ENCODE data around the gene EED. TPM values are rescaled to one million over a fixed set of nuclear protein-coding genes. Genes with fewer than 3 reads are reported as not detected.
A peak's percentile ranks its signal among the peaks of the same experiment; 100 is the strongest.

Gene EED
- polyA plus RNA-seq, 3 donors: 2.3 to 17.8 (median 5.1) TPM

DNA sequence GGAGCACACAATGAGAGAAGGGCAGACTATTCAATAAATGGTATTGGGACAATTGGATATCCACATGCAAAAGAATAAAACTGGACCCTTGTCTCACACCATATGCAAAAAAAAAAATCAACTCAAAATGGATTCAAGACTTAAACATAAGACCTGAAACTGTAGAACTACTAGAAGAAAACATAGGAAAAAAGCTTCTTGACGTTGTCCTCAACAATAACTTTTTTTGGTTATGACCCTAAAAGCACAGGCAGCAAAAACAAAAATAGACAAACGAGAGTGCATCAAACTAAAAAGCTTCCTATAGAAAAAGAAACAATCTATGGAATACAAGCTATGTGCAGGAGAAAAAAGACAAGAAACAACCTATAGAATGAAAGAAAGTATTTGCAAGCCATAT, 37.1 kb upstream of the EED start:
- Mint-ChIP-seq H3K36me3 (peaks cover 0 to 2% of the 10 kb centered on the region in 2 donors), H3K4me1 (peaks cover 14% of the 10 kb centered on the region), H3K9me3 (no peaks in the 10 kb centered on the region), H3K4me3 (no peak overlapping the region), H3K27me3 (ENCODE audit: low read depth in 3 of 3) (peaks cover 0 to 5% (median 0%) of the 10 kb centered on the region in 3 donors), H3K27ac (peak overlapping the region in 1 of 7 donors; percentile 69)
- Histone ChIP-seq H2AFZ (ENCODE audit: insufficient read depth, low read depth, low read length, poor library complexity, severe bottlenecking) (no peak overlapping the region), H3K9ac (ENCODE audit: insufficient read depth, low read length, poor library complexity, severe bottlenecking) (no peak overlapping the region), H3K27ac (ENCODE audit: low read depth in 1 of 2, low read length in 2 of 2) (no peak overlapping the region), H3K4me1 (ENCODE audit: control insufficient read depth in 1 of 2, insufficient read depth in 2 of 2, low read length in 2 of 2) (peaks cover 36 to 40% of the 10 kb centered on the region in 2 donors), H3K4me2 (replicated peaks; ENCODE audit: extremely low read depth, low read length, poor library complexity, severe bottlenecking) (no peak overlapping the region), H3K27me3 (ENCODE audit: control insufficient read depth in 2 of 2, insufficient read depth in 2 of 2, low read length in 2 of 2) (no peaks in the 10 kb centered on the region), H3K9me3 (replicated peaks in 1 of 2; ENCODE audit: control insufficient read depth in 1 of 2, insufficient read depth in 1 of 2, low read length in 2 of 2) (no peaks in the 10 kb centered on the region), H3K79me2 (ENCODE audit: insufficient read depth, low read length) (peaks cover 22% of the 10 kb centered on the region), H4K20me1 (ENCODE audit: insufficient read depth, low read length) (no peaks in the 10 kb centered on the region), H3K4me3 (replicated peaks in 1 of 3; ENCODE audit: low read depth in 2 of 3, low read length in 3 of 3) (no peak overlapping the region), H3K36me3 (replicated peaks in 1 of 2; ENCODE audit: control insufficient read depth in 1 of 2, insufficient read depth in 2 of 2, low read length in 2 of 2) (no peaks in the 10 kb centered on the region)
- no peak for DNase-seq
- WGBS (ENCODE audit: insufficient coverage): no CpG with 5 or more reads among the region's 2 CpGs
- intact Hi-C loops (cut with micrococcal nuclease): no loop called here
- TF ChIP-seq, protein P1, sequence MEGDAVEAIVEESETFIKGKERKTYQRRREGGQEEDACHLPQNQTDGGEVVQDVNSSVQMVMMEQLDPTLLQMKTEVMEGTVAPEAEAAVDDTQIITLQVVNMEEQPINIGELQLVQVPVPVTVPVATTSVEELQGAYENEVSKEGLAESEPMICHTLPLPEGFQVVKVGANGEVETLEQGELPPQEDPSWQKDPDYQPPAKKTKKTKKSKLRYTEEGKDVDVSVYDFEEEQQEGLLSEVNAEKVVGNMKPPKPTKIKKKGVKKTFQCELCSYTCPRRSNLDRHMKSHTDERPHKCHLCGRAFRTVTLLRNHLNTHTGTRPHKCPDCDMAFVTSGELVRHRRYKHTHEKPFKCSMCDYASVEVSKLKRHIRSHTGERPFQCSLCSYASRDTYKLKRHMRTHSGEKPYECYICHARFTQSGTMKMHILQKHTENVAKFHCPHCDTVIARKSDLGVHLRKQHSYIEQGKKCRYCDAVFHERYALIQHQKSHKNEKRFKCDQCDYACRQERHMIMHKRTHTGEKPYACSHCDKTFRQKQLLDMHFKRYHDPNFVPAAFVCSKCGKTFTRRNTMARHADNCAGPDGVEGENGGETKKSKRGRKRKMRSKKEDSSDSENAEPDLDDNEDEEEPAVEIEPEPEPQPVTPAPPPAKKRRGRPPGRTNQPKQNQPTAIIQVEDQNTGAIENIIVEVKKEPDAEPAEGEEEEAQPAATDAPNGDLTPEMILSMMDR (IDR thresholded peaks at IDR 0.05): no peak

DNA sequence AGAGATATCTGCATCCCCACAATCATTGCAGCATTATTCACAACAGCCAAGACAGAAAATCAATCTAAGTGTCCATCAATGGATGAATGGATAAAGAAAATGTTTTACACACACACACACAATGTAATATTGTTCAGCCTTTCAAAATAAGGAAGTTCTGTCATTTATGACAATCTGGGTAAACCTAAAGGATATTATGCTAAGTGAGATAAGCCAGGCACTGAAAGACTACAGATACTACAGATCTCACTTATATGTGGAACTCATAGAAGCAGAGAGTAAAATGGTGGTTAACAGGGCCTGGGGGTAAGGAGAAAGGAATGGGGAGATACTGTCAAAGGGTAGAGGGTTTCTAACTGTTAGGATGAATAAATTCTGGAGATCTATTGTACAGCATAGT, 36.0 kb upstream of the EED start:
- H3K36me3 Mint-ChIP-seq: peaks cover 0 to 2% of the 10 kb centered on the region in 2 donors
- H3K27ac Mint-ChIP-seq: peak overlapping the region in 2 of 7 donors; percentile 3 to 37

More for the DNA sequence above, 36.0 kb upstream of the EED start:
- Histone ChIP-seq H3K4me1 (ENCODE audit: control insufficient read depth in 1 of 2, insufficient read depth in 2 of 2, low read length in 2 of 2) (peaks cover 29 to 32% of the 10 kb centered on the region in 2 donors), H3K4me3 (replicated peaks in 1 of 3; ENCODE audit: low read depth in 2 of 3, low read length in 3 of 3) (no peak overlapping the region), H3K9me3 (replicated peaks in 1 of 2; ENCODE audit: control insufficient read depth in 1 of 2, insufficient read depth in 1 of 2, low read length in 2 of 2) (no peaks in the 10 kb centered on the region), H3K9ac (ENCODE audit: insufficient read depth, low read length, poor library complexity, severe bottlenecking) (no peak overlapping the region), H3K27me3 (ENCODE audit: control insufficient read depth in 2 of 2, insufficient read depth in 2 of 2, low read length in 2 of 2) (no peaks in the 10 kb centered on the region), H3K4me2 (replicated peaks; ENCODE audit: extremely low read depth, low read length, poor library complexity, severe bottlenecking) (no peak overlapping the region), H3K36me3 (replicated peaks in 1 of 2; ENCODE audit: control insufficient read depth in 1 of 2, insufficient read depth in 2 of 2, low read length in 2 of 2) (no peaks in the 10 kb centered on the region), H3K79me2 (ENCODE audit: insufficient read depth, low read length) (peaks cover 17% of the 10 kb centered on the region), H2AFZ (ENCODE audit: insufficient read depth, low read depth, low read length, poor library complexity, severe bottlenecking) (no peak overlapping the region), H4K20me1 (ENCODE audit: insufficient read depth, low read length) (no peaks in the 10 kb centered on the region), H3K27ac (ENCODE audit: low read depth in 1 of 2, low read length in 2 of 2) (no peak overlapping the region)
- TF ChIP-seq, protein P1 (IDR thresholded peaks at IDR 0.05): no peak
- peaks cover 14% of the 10 kb centered on the region for H3K4me1 Mint-ChIP-seq
- intact Hi-C loops (cut with micrococcal nuclease): no loop called here
- no peak overlapping the region for H3K4me3 Mint-ChIP-seq
- no peak for DNase-seq
- no peaks in the 10 kb centered on the region for H3K9me3 Mint-ChIP-seq
- peaks cover 0 to 5% (median 0%) of the 10 kb centered on the region in 3 donors for H3K27me3 Mint-ChIP-seq (ENCODE audit: low read depth in 3 of 3)

All from CD14-positive monocyte (primary cell).